Measurements from ENCODE around the gene CTIF.

DNA sequence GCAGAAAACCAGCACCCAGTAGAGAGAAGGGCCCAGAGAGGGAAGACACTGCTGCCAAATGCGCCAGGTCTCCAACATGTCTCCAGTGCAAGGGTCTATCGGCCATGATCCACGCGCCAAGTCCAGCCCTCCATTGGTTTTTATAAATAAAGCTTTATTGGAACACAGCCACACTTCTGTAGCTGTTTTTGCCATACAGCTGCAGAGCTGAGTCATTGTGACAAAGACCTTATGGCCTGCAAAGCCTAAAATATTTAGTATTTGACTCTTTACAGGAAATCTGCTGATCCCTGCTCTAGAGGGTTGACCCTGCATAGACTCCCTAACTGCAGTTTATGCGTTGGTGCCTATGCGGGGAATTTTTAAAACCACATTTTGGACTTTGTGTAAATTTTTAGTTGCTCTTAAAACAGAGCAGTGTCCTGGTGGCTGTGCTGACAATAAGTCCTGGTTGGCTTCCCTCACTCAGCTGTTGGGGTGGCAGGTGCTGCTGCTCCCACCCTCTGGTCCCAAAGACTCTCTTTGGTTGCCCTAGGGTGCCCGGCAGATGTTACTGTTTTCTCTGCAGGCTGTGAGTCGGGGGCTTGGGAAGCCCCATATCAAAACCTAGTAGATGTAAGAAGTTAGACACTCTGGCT, 154.9 kb downstream of the CTIF start:
- TF ChIP-seq, protein P1, sequence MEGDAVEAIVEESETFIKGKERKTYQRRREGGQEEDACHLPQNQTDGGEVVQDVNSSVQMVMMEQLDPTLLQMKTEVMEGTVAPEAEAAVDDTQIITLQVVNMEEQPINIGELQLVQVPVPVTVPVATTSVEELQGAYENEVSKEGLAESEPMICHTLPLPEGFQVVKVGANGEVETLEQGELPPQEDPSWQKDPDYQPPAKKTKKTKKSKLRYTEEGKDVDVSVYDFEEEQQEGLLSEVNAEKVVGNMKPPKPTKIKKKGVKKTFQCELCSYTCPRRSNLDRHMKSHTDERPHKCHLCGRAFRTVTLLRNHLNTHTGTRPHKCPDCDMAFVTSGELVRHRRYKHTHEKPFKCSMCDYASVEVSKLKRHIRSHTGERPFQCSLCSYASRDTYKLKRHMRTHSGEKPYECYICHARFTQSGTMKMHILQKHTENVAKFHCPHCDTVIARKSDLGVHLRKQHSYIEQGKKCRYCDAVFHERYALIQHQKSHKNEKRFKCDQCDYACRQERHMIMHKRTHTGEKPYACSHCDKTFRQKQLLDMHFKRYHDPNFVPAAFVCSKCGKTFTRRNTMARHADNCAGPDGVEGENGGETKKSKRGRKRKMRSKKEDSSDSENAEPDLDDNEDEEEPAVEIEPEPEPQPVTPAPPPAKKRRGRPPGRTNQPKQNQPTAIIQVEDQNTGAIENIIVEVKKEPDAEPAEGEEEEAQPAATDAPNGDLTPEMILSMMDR (conservative IDR thresholded peaks at IDR 0.05 in 1 of 2, IDR thresholded peaks at IDR 0.05 in 1 of 2; ENCODE audit: low read depth in 1 of 2, low read length in 2 of 2), result no peak
- TF ChIP-seq EZH2 (IDR thresholded peaks at IDR 0.05; ENCODE audit: low read length, missing control alignments), result no peak
